HEK293 (cell line): ENCODE data around the gene NRTN.

ENCODE experiments used
- BCL11A ChIP-seq: fragments of 450-650 bp; formaldehyde crosslinking; IDR thresholded peaks from 2 replicates; pipeline ENCODE4 v1.5.1; 2016; ENCODE audit warnings: low read depth, missing biosample characterization, missing genetic modification characterization
- GLI2 ChIP-seq: fragments of 450-650 bp; formaldehyde crosslinking; IDR thresholded peaks from 2 replicates; pipeline ENCODE4; 2017; ENCODE audit warnings: missing biosample characterization, missing genetic modification characterization, low read depth, borderline replicate concordance
- GLIS1 ChIP-seq: fragments of 450-650 bp; formaldehyde crosslinking; IDR thresholded peaks from 2 replicates; pipeline ENCODE4 v1.5.1; 2016; ENCODE audit warnings: missing biosample characterization, missing genetic modification characterization
- INSM2 ChIP-seq: fragments of 450-650 bp; formaldehyde crosslinking; IDR thresholded peaks from 2 replicates; pipeline ENCODE4 v1.5.1; 2016; ENCODE audit warnings: missing biosample characterization, missing genetic modification characterization
- OSR2 ChIP-seq: fragments of 450-650 bp; formaldehyde crosslinking; IDR thresholded peaks from 2 replicates; pipeline ENCODE4 v1.5.1; 2016; ENCODE audit warnings: missing biosample characterization, missing genetic modification characterization
- OVOL3 ChIP-seq: fragments of 450-650 bp; formaldehyde crosslinking; IDR thresholded peaks from 2 replicates; pipeline ENCODE4 v1.5.1; 2016; ENCODE audit warnings: missing biosample characterization, missing genetic modification characterization
- PBX3 ChIP-seq: sonication (generic); formaldehyde crosslinking; IDR thresholded peaks from 2 replicates; pipeline ENCODE4 v1.8.1; 2022; ENCODE audit warnings: mild to moderate bottlenecking, moderate library complexity, missing genetic modification reagents
- PRDM10 ChIP-seq: fragments of 450-650 bp; formaldehyde crosslinking; IDR thresholded peaks from 2 replicates; pipeline ENCODE4 v1.5.1; 2016; ENCODE audit warnings: missing biosample characterization, missing genetic modification characterization
- SP7 ChIP-seq: fragments of 450-650 bp; formaldehyde crosslinking; IDR thresholded peaks from 2 replicates; pipeline ENCODE4 v1.5.1; 2016; ENCODE audit warnings: missing biosample characterization, missing genetic modification characterization
- TSHZ1 ChIP-seq: fragments of 450-650 bp; formaldehyde crosslinking; IDR thresholded peaks from 2 replicates; pipeline ENCODE4 v1.5.1; 2016; ENCODE audit warnings: missing biosample characterization, missing genetic modification characterization, borderline replicate concordance
- ZBTB8A ChIP-seq: fragments of 450-650 bp; formaldehyde crosslinking; IDR thresholded peaks from 2 replicates; pipeline ENCODE4 v1.5.1; 2016; ENCODE audit warnings: missing biosample characterization, missing genetic modification characterization
- ZEB2 ChIP-seq: fragments of 450-650 bp; formaldehyde crosslinking; IDR thresholded peaks from 2 replicates; pipeline ENCODE4 v1.5.1; 2016; ENCODE audit warnings: missing biosample characterization, missing genetic modification characterization
- ZFP69B ChIP-seq: fragments of 450-650 bp; formaldehyde crosslinking; IDR thresholded peaks from 2 replicates; pipeline ENCODE4 v1.5.1; 2016; ENCODE audit warnings: missing biosample characterization, missing genetic modification characterization
- ZNF157 ChIP-seq: fragments of 450-650 bp; formaldehyde crosslinking; IDR thresholded peaks from 2 replicates; pipeline ENCODE4 v1.5.1; 2016; ENCODE audit warnings: missing biosample characterization, missing genetic modification characterization
- ZNF16 ChIP-seq: fragments of 450-650 bp; formaldehyde crosslinking; IDR thresholded peaks from 2 replicates; pipeline ENCODE4 v1.5.1; 2016; ENCODE audit warnings: low read depth, missing biosample characterization, missing genetic modification characterization
- ZNF211 ChIP-seq: fragments of 450-650 bp; formaldehyde crosslinking; IDR thresholded peaks from 2 replicates; pipeline ENCODE4 v1.5.1; 2016; ENCODE audit warnings: low read depth, missing biosample characterization, missing genetic modification characterization
- ZNF214 ChIP-seq: fragments of 450-650 bp; formaldehyde crosslinking; IDR thresholded peaks from 2 replicates; pipeline ENCODE4 v1.5.1; 2017; ENCODE audit warnings: missing biosample characterization, mild to moderate bottlenecking, missing genetic modification characterization, borderline replicate concordance
- ZNF248 ChIP-seq: fragments of 450-650 bp; formaldehyde crosslinking; IDR thresholded peaks from 2 replicates; pipeline ENCODE4 v1.5.1; 2017; ENCODE audit warnings: missing biosample characterization, missing genetic modification characterization
- ZNF350 ChIP-seq: fragments of 450-650 bp; formaldehyde crosslinking; IDR thresholded peaks from 2 replicates; pipeline ENCODE4 v1.5.0; 2017; ENCODE audit warnings: missing biosample characterization, mild to moderate bottlenecking, missing genetic modification characterization
- ZNF394 ChIP-seq: fragments of 450-650 bp; formaldehyde crosslinking; IDR thresholded peaks from 2 replicates; pipeline ENCODE4 v1.5.1; 2016; ENCODE audit warnings: missing biosample characterization, missing genetic modification characterization, mild to moderate bottlenecking, moderate library complexity, borderline replicate concordance
- ZNF404 ChIP-seq: fragments of 450-650 bp; formaldehyde crosslinking; IDR thresholded peaks from 2 replicates; pipeline ENCODE4 v1.5.1; 2017; ENCODE audit warnings: missing biosample characterization, missing genetic modification characterization
- ZNF423 ChIP-seq: fragments of 450-650 bp; formaldehyde crosslinking; IDR thresholded peaks from 2 replicates; pipeline ENCODE4 v1.5.1; 2016; ENCODE audit warnings: missing biosample characterization, missing genetic modification characterization
- ZNF473 ChIP-seq: fragments of 450-650 bp; formaldehyde crosslinking; IDR thresholded peaks from 2 replicates; pipeline ENCODE4 v1.5.1; 2017; ENCODE audit warnings: missing biosample characterization, missing genetic modification characterization
- ZNF624 ChIP-seq: fragments of 450-650 bp; formaldehyde crosslinking; IDR thresholded peaks from 2 replicates; pipeline ENCODE4 v1.5.1; 2017; ENCODE audit warnings: missing biosample characterization, missing genetic modification characterization
- ZNF658 ChIP-seq: fragments of 450-650 bp; formaldehyde crosslinking; IDR thresholded peaks from 2 replicates; pipeline ENCODE4; 2016; ENCODE audit warnings: missing biosample characterization, missing genetic modification characterization
- ZNF707 ChIP-seq: fragments of 450-650 bp; formaldehyde crosslinking; IDR thresholded peaks from 2 replicates; pipeline ENCODE4 v1.5.1; 2016; ENCODE audit warnings: missing biosample characterization, missing genetic modification characterization
- ZNF776 ChIP-seq: fragments of 450-650 bp; formaldehyde crosslinking; IDR thresholded peaks from 2 replicates; pipeline ENCODE4 v1.5.0; 2017; ENCODE audit warnings: missing biosample characterization, missing genetic modification characterization, borderline replicate concordance
- ZNF777 ChIP-seq: fragments of 450-650 bp; formaldehyde crosslinking; IDR thresholded peaks from 2 replicates; pipeline ENCODE4 v1.5.1; 2017; ENCODE audit warnings: missing biosample characterization, missing genetic modification characterization, borderline replicate concordance
- ZNF837 ChIP-seq: fragments of 450-650 bp; formaldehyde crosslinking; IDR thresholded peaks from 2 replicates; pipeline ENCODE4 v1.5.1; 2016; ENCODE audit warnings: missing biosample characterization, missing genetic modification characterization

The NRTN gene

GRCh38 chr19:5827891-5828660 is 23.2 kb downstream of the NRTN start (continued):
- TF ChIP-seq ZNF658 (tag by site-specific recombination): no peak
- TF ChIP-seq INSM2 (tag by site-specific recombination): peak; percentile 40; the same call in 1 of the 2 replicates
- no peak for TF ChIP-seq TSHZ1 (tag by site-specific recombination)
- 0 out of 2 replicates have a peak, but pooled peaks have one; percentile 60 for TF ChIP-seq PBX3
- TF ChIP-seq SP7 (tag by site-specific recombination): peak; percentile 91
- 0 out of 2 replicates have a peak, but pooled peaks have one; percentile 25 for TF ChIP-seq ZNF157 (tag by site-specific recombination)
- no peak for TF ChIP-seq ZNF776 (tag by site-specific recombination)
- no peak for TF ChIP-seq OSR2 (tag by site-specific recombination)
- TF ChIP-seq ZNF16 (tag by site-specific recombination): no peak
- TF ChIP-seq ZNF707 (tag by site-specific recombination): no peak
- no peak for TF ChIP-seq ZNF211 (tag by site-specific recombination)
- no peak for TF ChIP-seq ZNF423
- TF ChIP-seq ZNF394: peak; percentile 63
- peak; percentile 87 for TF ChIP-seq GLIS1
- peak; percentile 58 for TF ChIP-seq ZBTB8A
- TF ChIP-seq ZNF837 (tag by site-specific recombination): 0 out of 2 replicates have a peak, but pooled peaks have one; percentile 40
- TF ChIP-seq ZNF473 (tag by site-specific recombination): no peak
- no peak for TF ChIP-seq BCL11A (tag by site-specific recombination)
- no peak for TF ChIP-seq GLI2 (tag by site-specific recombination)
- no peak for TF ChIP-seq OVOL3 (tag by site-specific recombination)
- no peak for TF ChIP-seq ZNF404 (tag by site-specific recombination)
- no peak for TF ChIP-seq ZNF248 (tag by site-specific recombination)
- no peak for TF ChIP-seq ZNF214 (tag by site-specific recombination)
- no peak for TF ChIP-seq ZNF624 (tag by site-specific recombination)
- peak; percentile 92 for TF ChIP-seq ZFP69B (tag by site-specific recombination)
- peak; percentile 58; the same call in 1 of the 2 replicates for TF ChIP-seq ZNF777
- no peak for TF ChIP-seq ZNF350 (tag by site-specific recombination)
- TF ChIP-seq PRDM10 (tag by site-specific recombination): peak; percentile 58
- peak; percentile 96 for TF ChIP-seq ZEB2 (tag by site-specific recombination)
